Thymus (tissue), 2 donors: ENCODE measurements around the gene C11orf65. TPM values are rescaled to one million over a fixed set of nuclear protein-coding genes. Genes with fewer than 3 reads are reported as not detected.

ENCODE experiments used
- polyA plus RNA-seq: library from polyadenylated mRNA; stranded (reverse); fragments of 200-250 nt; gene quantifications from one replicate; pipeline ENCODE4 v1.2.3, GENCODE V29; 2013
- total RNA-seq: library from RNA; stranded (reverse); fragments of 120-200 nt; gene quantifications from one replicate; pipeline ENCODE4 v1.2.4, GENCODE V29; 2013
- donor health status: healthy.

The C11orf65 gene
- total and polyA plus RNA-seq, 2 donors = 1.4 to 1.8 TPM

Other genes with a start within 250 kb of the C11orf65 start
- 16.9 TPM for gene NPAT, start 244.9 kb downstream of the C11orf65 start, total RNA-seq
- 8.8 TPM for gene NPAT, start 244.9 kb downstream of the C11orf65 start, polyA plus RNA-seq
- 67.0 TPM for gene ATM, start 244.5 kb downstream of the C11orf65 start, total RNA-seq
- 55.0 TPM for gene ATM, start 244.5 kb downstream of the C11orf65 start, polyA plus RNA-seq
- 17.0 TPM for gene POGLUT3, start 30.9 kb upstream of the C11orf65 start, total RNA-seq
- gene POGLUT3, start 30.9 kb upstream of the C11orf65 start, polyA plus RNA-seq = 9.0 TPM
- gene EXPH5, start 126.2 kb upstream of the C11orf65 start, total RNA-seq = 1.8 TPM
- 1.8 TPM for gene EXPH5, start 126.2 kb upstream of the C11orf65 start, polyA plus RNA-seq
- 20.1 TPM for gene DDX10, start 197.5 kb upstream of the C11orf65 start, total RNA-seq
- 32.3 TPM for gene DDX10, start 197.5 kb upstream of the C11orf65 start, polyA plus RNA-seq